Right cardiac atrium (tissue), 5 donors: Measurements from ENCODE around the gene ZNF831. TPM values are rescaled to one million over a fixed set of nuclear protein-coding genes. Genes with fewer than 3 reads are reported as not detected.

Experiments
- ATAC-seq, 2 donors: fragments of 200-7000 bp; cut with Tn5 transposase; one replicate each; pipeline versions ENCODE4 v1.8.0 to v1.9.1; 2020; ENCODE audit warnings: moderate library complexity in 2 of 2, mild to moderate bottlenecking in 1 of 2
- DNase-seq, 3 donors: peaks; one replicate each; pipeline ENCODE4 v3.0.0-alpha.2; 2020
- H3K27ac ChIP-seq: one replicate; pipeline ENCODE4 v1.5.1; 2013; ENCODE audit warnings: mild to moderate bottlenecking, low read length, control low read depth, moderate library complexity
- H3K27me3 ChIP-seq: one replicate; pipeline ENCODE4 v1.6.1; 2013; ENCODE audit not compliant: control insufficient read depth, insufficient read depth
- H3K4me1 ChIP-seq: one replicate; pipeline ENCODE4 v1.6.1; 2013; ENCODE audit warnings: low read length; ENCODE audit not compliant: control insufficient read depth, insufficient read depth
- H3K4me3 ChIP-seq: one replicate; pipeline ENCODE4 v1.5.1; 2013; ENCODE audit warnings: low read length, control low read depth
- H3K9me3 ChIP-seq: one replicate; pipeline ENCODE4 v1.6.1; 2013; ENCODE audit warnings: low read length; ENCODE audit not compliant: control insufficient read depth
- WGBS: extraction: QIAGEN DNeasy Blood & Tissue Kit; methylation state at CpG from one replicate; pipeline ENCODE4 v1.1.7; 2013; 5-methylcytosine and 5-hydroxymethylcytosine counted together
- intact Hi-C, 4 donors: fragments of 100-400 bp; cut with DNase I; formaldehyde crosslinking; loops; one replicate each; pipeline versions ENCODE4 v1.11.0 to v1.14.0; 2022 to 2023
- polyA plus RNA-seq: library from polyadenylated mRNA; stranded (reverse); fragments of 200-250 nt; gene quantifications from one replicate; pipeline ENCODE4 v1.2.3, GENCODE V29; 2013
- total RNA-seq, 4 donors: library from RNA; stranded (reverse); fragmentation: NEBNext Ultra II Directional; extraction: Animal tissue kit (Norgen Biotek cat#: 25700); gene quantifications; one replicate each; pipeline ENCODE4 v1.2.1, GENCODE V29; 2021
- donor health status: healthy with polysubstance abuse.
- donor health status: DM: no; HTN: yes; CAD: no.
- donor health status: DM: no; HTN: no; CAD: no.
- donor health status: DM: no; HTN: yes; CAD: no; lungs with severe emphysema.
- donor health status: DM: yes; HTN: yes; CAD: no.

The ZNF831 gene
- total and polyA plus RNA-seq, 5 donors = 0.05 to 0.18 (median 0.14) TPM

GRCh38 chr20:59143326-59143725, 20.3 kb upstream of the ZNF831 start:
- WGBS = 84% methylated on average over 5 of the region's 5 CpGs
- H3K27ac ChIP-seq = no peak overlapping the region
- no peak overlapping the region for H3K4me3 ChIP-seq
- H3K4me1 ChIP-seq = peaks cover 11% of the 10 kb centered on the region
- no peak for ATAC-seq
- no peaks in the 10 kb centered on the region for H3K27me3 ChIP-seq
- DNase-seq = no peak
- H3K9me3 ChIP-seq = no peaks in the 10 kb centered on the region
- intact Hi-C loops = no loop called here

- whole genome bisulfite sequencing = 88% methylated on average over 9 of the region's 9 CpGs
- H3K4me1 ChIP-seq = peaks cover 11% of the 10 kb centered on the region
- H3K4me3 ChIP-seq = no peak overlapping the region
- no peak for ATAC-seq
- no peaks in the 10 kb centered on the region for H3K27me3 ChIP-seq
- intact Hi-C loops = no loop called here
- no peaks in the 10 kb centered on the region for H3K9me3 ChIP-seq
- DNase-seq = no peak
- H3K27ac ChIP-seq = no peak overlapping the region
Measured at GRCh38 chr20:59144179-59144830, 19.3 kb upstream of the ZNF831 start.

- no peaks in the 10 kb centered on the region for H3K27me3 ChIP-seq
- no peak for ATAC-seq
- H3K9me3 ChIP-seq = no peaks in the 10 kb centered on the region
- H3K27ac ChIP-seq = no peak overlapping the region
- 93% methylated on average over 4 of the region's 4 CpGs for WGBS
- intact Hi-C loops = no loop called here
- H3K4me3 ChIP-seq = no peak overlapping the region
- H3K4me1 ChIP-seq = peaks cover 11% of the 10 kb centered on the region
- no peak for DNase-seq
Measured at GRCh38 chr20:59144831-59145196, 18.8 kb upstream of the ZNF831 start.

- DNase-seq (no peak), ATAC-seq (no peak)
- H3K4me3 ChIP-seq = no peak overlapping the region
- H3K27me3 ChIP-seq = no peaks in the 10 kb centered on the region
- no peaks in the 10 kb centered on the region for H3K9me3 ChIP-seq
- no peak overlapping the region for H3K27ac ChIP-seq
- H3K4me1 ChIP-seq = peaks cover 11% of the 10 kb centered on the region
- intact Hi-C loops = no loop called here
- 89% methylated on average over 5 of the region's 5 CpGs for WGBS
Measured at GRCh38 chr20:59145247-59145923, 18.2 kb upstream of the ZNF831 start.

- no peak overlapping the region for H3K27ac ChIP-seq
- intact Hi-C loops = no loop called here
- 58% methylated on average over 23 of the region's 23 CpGs for WGBS
- no peaks in the 10 kb centered on the region for H3K9me3 ChIP-seq
- ATAC-seq = no peak
- DNase-seq = peak in 1 of 3 donors; percentile 62
- H3K27me3 ChIP-seq = no peaks in the 10 kb centered on the region
- H3K4me1 ChIP-seq = peaks cover 11% of the 10 kb centered on the region
- H3K4me3 ChIP-seq = no peak overlapping the region
Measured at GRCh38 chr20:59145924-59146779, 17.5 kb upstream of the ZNF831 start.

- peak in 1 of 3 donors; percentile 63 for DNase-seq
- Histone ChIP-seq H3K9me3 (no peaks in the 10 kb centered on the region), H3K4me1 (peaks cover 11% of the 10 kb centered on the region), H3K27ac (peak overlapping the region; percentile 55), H3K4me3 (no peak overlapping the region), H3K27me3 (no peaks in the 10 kb centered on the region)
- WGBS = 27% methylated on average over 8 of the region's 8 CpGs
- ATAC-seq = peak; percentile 49 to 62
- intact Hi-C loops = no loop called here
Measured at GRCh38 chr20:59146780-59147565, 16.6 kb upstream of the ZNF831 start.

- no peak overlapping the region for H3K4me3 ChIP-seq
- no peaks in the 10 kb centered on the region for H3K27me3 ChIP-seq
- ATAC-seq (no peak), DNase-seq (no peak)
- H3K4me1 ChIP-seq = peaks cover 12% of the 10 kb centered on the region
- H3K27ac ChIP-seq = no peak overlapping the region
- WGBS = 87% methylated on average over 3 of the region's 3 CpGs
- intact Hi-C loops = no loop called here
- no peaks in the 10 kb centered on the region for H3K9me3 ChIP-seq
Measured at GRCh38 chr20:59147586-59147985, 16.0 kb upstream of the ZNF831 start.

- 83% methylated on average over 9 of the region's 9 CpGs for WGBS
Measured at GRCh38 chr20:59148701-59149493, 14.7 kb upstream of the ZNF831 start.

GRCh38 chr20:59149678-59150504, 13.7 kb upstream of the ZNF831 start:
- ATAC-seq = peak; percentile 48 to 79

More at GRCh38 chr20:59148701-59149493, 14.7 kb upstream of the ZNF831 start:
- Histone ChIP-seq H3K27ac (no peak overlapping the region), H3K4me1 (peaks cover 17% of the 10 kb centered on the region), H3K27me3 (no peaks in the 10 kb centered on the region), H3K4me3 (no peak overlapping the region), H3K9me3 (no peaks in the 10 kb centered on the region)
- DNase-seq (no peak), ATAC-seq (no peak)
- intact Hi-C loops = no loop called here

More at GRCh38 chr20:59149678-59150504, 13.7 kb upstream of the ZNF831 start:
- Histone ChIP-seq H3K27me3 (no peaks in the 10 kb centered on the region), H3K27ac (peak overlapping the region; percentile 53), H3K9me3 (no peaks in the 10 kb centered on the region), H3K4me1 (peaks cover 17% of the 10 kb centered on the region), H3K4me3 (no peak overlapping the region)
- 36% methylated on average over 18 of the region's 18 CpGs for WGBS
- peak; percentile 39 to 73 (median 71) for DNase-seq
- intact Hi-C loops = no loop called here
